Suprapubic skin (tissue), 3 donors: ENCODE data around the gene CALN1.

ENCODE experiments used
- POLR2A ChIP-seq, 2 donors: fragments of 450-650 bp; IDR thresholded peaks; one replicate each; pipeline ENCODE4 v1.6.1; 2017; ENCODE audit warnings: antibody characterized with exemption in 2 of 2, mild to moderate bottlenecking in 2 of 2, moderate library complexity in 2 of 2
- TF ChIP-seq, protein P1 (sequence below), 2 donors: fragments of 200-600 bp in 1 of 2; fragments of 450-650 bp in 1 of 2; sonication (generic) in 1 of 2; IDR thresholded peaks; one replicate each; pipeline ENCODE4 v1.5.1; 2016 to 2019; ENCODE audit warnings: antibody characterized with exemption in 2 of 2, mild to moderate bottlenecking in 1 of 2, moderate library complexity in 1 of 2

DNA sequence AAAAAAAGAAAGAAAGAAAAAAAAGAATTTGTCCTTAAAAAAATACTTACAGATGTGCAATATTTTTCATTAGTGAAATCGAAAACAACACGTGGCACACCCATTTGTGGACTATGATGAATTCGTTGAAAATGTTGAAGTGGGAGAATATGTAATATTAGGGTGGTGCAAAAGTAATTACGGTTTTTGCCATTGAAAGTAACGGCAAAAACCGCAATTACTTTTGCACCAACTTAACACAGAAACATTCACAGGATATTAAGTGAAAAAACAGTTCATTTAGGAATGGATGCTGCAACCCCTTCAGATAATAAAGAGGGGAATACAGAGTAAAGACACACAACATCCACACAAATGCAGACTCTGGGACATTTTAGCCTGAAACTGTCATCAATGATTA lies 96.0 kb downstream of the CALN1 start:
- TF ChIP-seq POLR2A (IDR thresholded peaks at IDR 0.05) = no peak
- TF ChIP-seq, protein P1, sequence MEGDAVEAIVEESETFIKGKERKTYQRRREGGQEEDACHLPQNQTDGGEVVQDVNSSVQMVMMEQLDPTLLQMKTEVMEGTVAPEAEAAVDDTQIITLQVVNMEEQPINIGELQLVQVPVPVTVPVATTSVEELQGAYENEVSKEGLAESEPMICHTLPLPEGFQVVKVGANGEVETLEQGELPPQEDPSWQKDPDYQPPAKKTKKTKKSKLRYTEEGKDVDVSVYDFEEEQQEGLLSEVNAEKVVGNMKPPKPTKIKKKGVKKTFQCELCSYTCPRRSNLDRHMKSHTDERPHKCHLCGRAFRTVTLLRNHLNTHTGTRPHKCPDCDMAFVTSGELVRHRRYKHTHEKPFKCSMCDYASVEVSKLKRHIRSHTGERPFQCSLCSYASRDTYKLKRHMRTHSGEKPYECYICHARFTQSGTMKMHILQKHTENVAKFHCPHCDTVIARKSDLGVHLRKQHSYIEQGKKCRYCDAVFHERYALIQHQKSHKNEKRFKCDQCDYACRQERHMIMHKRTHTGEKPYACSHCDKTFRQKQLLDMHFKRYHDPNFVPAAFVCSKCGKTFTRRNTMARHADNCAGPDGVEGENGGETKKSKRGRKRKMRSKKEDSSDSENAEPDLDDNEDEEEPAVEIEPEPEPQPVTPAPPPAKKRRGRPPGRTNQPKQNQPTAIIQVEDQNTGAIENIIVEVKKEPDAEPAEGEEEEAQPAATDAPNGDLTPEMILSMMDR (IDR thresholded peaks at IDR 0.05) = no peak
